H9 (cell line): ENCODE measurements around the gene LDHAL6B. TPM values are rescaled to one million over a fixed set of nuclear protein-coding genes. Genes with fewer than 3 reads are reported as not detected.

Source experiments
- DNase-seq: peaks from one replicate; pipeline ENCODE4 v3.0.0-alpha.2; 2017
- H2AFZ ChIP-seq: one replicate; pipeline ENCODE4 v1.6.1; 2013; ENCODE audit warnings: mild to moderate bottlenecking, low read length, control low read depth, moderate library complexity
- H2AK5ac ChIP-seq: 2 replicates; pipeline ENCODE4 v1.6.1; 2013; ENCODE audit warnings: low read length, control low read depth, mixed read lengths; ENCODE audit not compliant: insufficient read length
- H2BK120ac ChIP-seq: one replicate; pipeline ENCODE4 v1.6.1; 2013; ENCODE audit warnings: low read depth, mild to moderate bottlenecking, low read length, control low read depth, inconsistent platforms; ENCODE audit not compliant: poor library complexity, severe bottlenecking
- H2BK12ac ChIP-seq: 2 replicates; pipeline ENCODE4 v1.6.1; 2013; ENCODE audit warnings: low read length, control low read depth, mixed read lengths, low read depth; ENCODE audit not compliant: insufficient read length
- H2BK15ac ChIP-seq: 2 replicates; pipeline ENCODE4 v1.6.1; 2013; ENCODE audit warnings: low read depth, low read length, control low read depth
- H2BK20ac ChIP-seq: one replicate; pipeline ENCODE4 v1.6.1; 2013; ENCODE audit warnings: low read depth, mild to moderate bottlenecking, low read length, control low read depth, inconsistent platforms; ENCODE audit not compliant: poor library complexity, severe bottlenecking
- H2BK5ac ChIP-seq: 2 replicates; pipeline ENCODE4 v1.6.1; 2013; ENCODE audit warnings: low read length, control low read depth, mixed read lengths; ENCODE audit not compliant: insufficient read length
- H3K14ac ChIP-seq: 2 replicates; pipeline ENCODE4 v1.6.1; 2013; ENCODE audit warnings: low read length, control low read depth; ENCODE audit not compliant: insufficient read depth
- H3K18ac ChIP-seq: 2 replicates; pipeline ENCODE4 v1.6.1; 2013; ENCODE audit warnings: low read depth, mild to moderate bottlenecking, mixed read lengths, low read length, control low read depth; ENCODE audit not compliant: insufficient read length
- H3K23ac ChIP-seq: 2 replicates; pipeline ENCODE4 v1.6.1; 2013; ENCODE audit warnings: low read length, control low read depth, mixed read lengths, low read depth; ENCODE audit not compliant: insufficient read length
- H3K23me2 ChIP-seq: 2 replicates; pipeline ENCODE4 v1.6.1; 2013; ENCODE audit warnings: low read depth, mild to moderate bottlenecking, mixed read lengths, low read length, control low read depth; ENCODE audit not compliant: insufficient read length, poor library complexity, severe bottlenecking
- H3K27ac ChIP-seq: 2 replicates; pipeline ENCODE4 v1.5.1; 2013; ENCODE audit warnings: low read length, control low read depth, mixed read lengths, low read depth; ENCODE audit not compliant: insufficient read length
- H3K27me3 ChIP-seq: 2 replicates; pipeline ENCODE4 v1.6.1; 2013; ENCODE audit warnings: low read length, control low read depth, inconsistent platforms; ENCODE audit not compliant: insufficient read depth
- H3K4ac ChIP-seq: 2 replicates; pipeline ENCODE4 v1.6.1; 2013; ENCODE audit warnings: low read depth, mild to moderate bottlenecking, control low read depth, inconsistent platforms, low read length, moderate library complexity
- H3K4me1 ChIP-seq: 2 replicates; pipeline ENCODE4 v1.6.1; 2013; ENCODE audit warnings: low read length, control low read depth, inconsistent platforms; ENCODE audit not compliant: insufficient read depth
- H3K4me2 ChIP-seq: 2 replicates; pipeline ENCODE4 v1.6.1; 2013; ENCODE audit warnings: low read length, control low read depth, mixed read lengths; ENCODE audit not compliant: insufficient read length, insufficient read depth
- H3K56ac ChIP-seq: 2 replicates; pipeline ENCODE4 v1.6.1; 2013; ENCODE audit warnings: low read depth, mild to moderate bottlenecking, mixed read lengths, low read length, control low read depth; ENCODE audit not compliant: insufficient read length
- H3K79me1 ChIP-seq: 2 replicates; pipeline ENCODE4 v1.6.1; 2013; ENCODE audit warnings: low read depth, mild to moderate bottlenecking, moderate library complexity, low read length, control low read depth, inconsistent platforms; ENCODE audit not compliant: insufficient read depth, poor library complexity, severe bottlenecking
- H3K79me2 ChIP-seq: 2 replicates; pipeline ENCODE4 v1.6.1; 2013; ENCODE audit warnings: low read length, control low read depth, inconsistent platforms; ENCODE audit not compliant: insufficient read depth
- H3K9ac ChIP-seq: 2 replicates; pipeline ENCODE4 v1.6.1; 2013; ENCODE audit warnings: low read length, control low read depth, mixed read lengths; ENCODE audit not compliant: insufficient read length; ENCODE audit errors: extremely low read depth
- H3K9me3 ChIP-seq: one replicate; pipeline ENCODE4 v1.6.1; 2013; ENCODE audit warnings: low read depth, low read length, inconsistent platforms; ENCODE audit not compliant: control insufficient read depth
- H3T11ph ChIP-seq: one replicate; pipeline ENCODE4 v1.6.1; 2013; ENCODE audit warnings: mild to moderate bottlenecking, low read length, control low read depth, inconsistent platforms
- H4K20me1 ChIP-seq: one replicate; pipeline ENCODE4 v1.6.1; 2013; ENCODE audit not compliant: control insufficient read depth, insufficient read length, insufficient read depth
- H4K5ac ChIP-seq: 2 replicates; pipeline ENCODE4 v1.6.1; 2013; ENCODE audit warnings: low read depth, mild to moderate bottlenecking, mixed read lengths, low read length, control low read depth; ENCODE audit not compliant: insufficient read length
- H4K8ac ChIP-seq: replicated peaks from 2 replicates; pipeline ENCODE4 v1.6.1; 2013; ENCODE audit warnings: low read length, control low read depth, mixed read lengths, low read depth; ENCODE audit not compliant: insufficient read length
- H4K91ac ChIP-seq: 2 replicates; pipeline ENCODE4 v1.6.1; 2013; ENCODE audit warnings: low read depth, mild to moderate bottlenecking, moderate library complexity, mixed read lengths, low read length, control low read depth; ENCODE audit not compliant: insufficient read length
- H3K27ac Mint-ChIP-seq, 3 experiments: 2 replicates in 2 of 3; 3 replicates in 1 of 3; pipeline ENCODE4 v1.8.0; 2020 to 2021; ENCODE audit warnings: mixed read lengths in 3 of 3, mild to moderate bottlenecking in 1 of 3, moderate library complexity in 1 of 3
- H3K27me3 Mint-ChIP-seq: 2 replicates; pipeline ENCODE4 v1.8.0; 2021; ENCODE audit warnings: low read depth, mild to moderate bottlenecking, moderate library complexity, mixed read lengths
- H3K36me3 Mint-ChIP-seq, 3 experiments: 2 replicates in 2 of 3; 3 replicates in 1 of 3; pipeline ENCODE4 v1.8.0; 2020 to 2021; ENCODE audit warnings: low read depth in 3 of 3, mixed read lengths in 3 of 3; ENCODE audit not compliant: insufficient read depth in 1 of 3
- H3K4me1 Mint-ChIP-seq, 2 experiments: 2 replicates each; pipeline ENCODE4 v1.8.0; 2020; ENCODE audit warnings: mixed read lengths in 2 of 2
- H3K4me3 Mint-ChIP-seq, 2 experiments: 2 replicates in 1 of 2; 3 replicates in 1 of 2; pipeline ENCODE4 v1.8.0; 2020 to 2021; ENCODE audit warnings: mild to moderate bottlenecking in 2 of 2, mixed read lengths in 2 of 2, moderate library complexity in 1 of 2
- H3K9me3 Mint-ChIP-seq, 2 experiments: 2 replicates in 1 of 2; 3 replicates in 1 of 2; pipeline ENCODE4 v1.8.0; 2020; ENCODE audit warnings: mild to moderate bottlenecking in 2 of 2, mixed read lengths in 2 of 2, moderate library complexity in 1 of 2
- WGBS: extraction: QIAGEN DNeasy Blood & Tissue Kit; methylation state at CpG from one replicate; pipeline ENCODE4 v1.1.7; 2013; ENCODE audit warnings: missing lambda C conversion rate, low lambda C conversion rate, mixed read lengths; ENCODE audit not compliant: insufficient read length; ENCODE audit errors: extremely low coverage; 5-methylcytosine and 5-hydroxymethylcytosine counted together
- total RNA-seq: library from RNA; stranded (reverse); gene quantifications from 2 replicates; pipeline ENCODE4 v1.2.1, GENCODE V29; 2021
- TF ChIP-seq, protein P1 (sequence below): fragments of 200-600 bp; sonication (generic); conservative IDR thresholded peaks from 3 replicates; pipeline ENCODE4 v1.8.0; 2021; ENCODE audit warnings: antibody characterized with exemption, mild to moderate bottlenecking

The LDHAL6B gene
- total RNA-seq, 1 experiment from 2014 or later, result not detected

DNA sequence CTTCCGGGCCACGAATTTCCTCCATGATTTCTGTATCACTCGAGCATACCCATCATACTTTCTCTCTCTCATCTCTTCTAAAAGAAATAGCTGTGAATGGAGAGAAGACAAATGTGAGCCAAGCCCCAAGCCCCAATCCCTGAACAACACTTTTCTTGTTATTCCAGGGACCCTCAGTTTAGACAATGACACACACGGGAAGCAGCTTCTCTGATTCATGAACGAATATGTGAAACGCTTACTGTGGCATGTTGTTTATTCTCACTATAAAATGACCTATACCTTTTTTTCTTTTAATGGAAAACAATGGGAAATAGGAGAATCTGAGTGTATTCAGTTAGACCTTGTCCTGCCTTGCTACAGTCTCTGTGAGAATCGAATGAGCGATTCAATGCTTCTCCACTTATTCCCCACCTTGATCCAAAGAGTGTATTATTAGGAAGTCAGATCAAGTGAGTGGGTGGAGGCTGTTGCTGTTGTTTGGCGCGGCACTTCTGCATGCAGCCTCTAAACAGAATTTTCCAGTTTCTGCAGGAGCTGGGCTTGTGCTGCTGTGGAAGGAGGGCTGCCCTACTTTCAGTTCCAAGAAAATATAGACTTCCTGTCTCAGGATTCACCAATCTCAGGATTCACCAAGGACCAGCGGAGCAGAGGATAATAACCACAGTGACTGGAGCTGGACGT is 32.4 kb upstream of the LDHAL6B start:
- DNase-seq, result no peak
- no peak overlapping the region for H2AK5ac ChIP-seq
- H4K20me1 ChIP-seq, result no peaks in the 10 kb centered on the region
- H3K4me1 ChIP-seq, result 0 out of 2 replicates have a peak, but pooled peaks cover 2% of the 10 kb centered on the region
- H3K23ac ChIP-seq, result no peak overlapping the region
- no peaks in the 10 kb centered on the region for H3K9me3 ChIP-seq
- no peak overlapping the region for H3K27ac ChIP-seq
- no peak overlapping the region for H4K8ac ChIP-seq
- Mint-ChIP-seq H3K36me3 (peaks cover 10 to 81% (median 45%) of the 10 kb centered on the region in 3 experiments; a peak in 6 of 7 replicates), H3K4me1 (peaks cover 9% of the 10 kb centered on the region in 2 experiments; a peak in 3 of 4 replicates), H3K27me3 (no peaks in the 10 kb centered on the region), H3K27ac (no peak overlapping the region), H3K9me3 (no peaks in the 10 kb centered on the region), H3K4me3 (no peak overlapping the region)
- H2BK20ac ChIP-seq, result no peak overlapping the region
- H3K79me2 ChIP-seq, result no peaks in the 10 kb centered on the region
- H4K91ac ChIP-seq, result no peak overlapping the region
- no peak overlapping the region for H3T11ph ChIP-seq
- no peaks in the 10 kb centered on the region for H3K79me1 ChIP-seq
- no peak overlapping the region for H2BK5ac ChIP-seq
- H4K5ac ChIP-seq, result no peak overlapping the region
- H3K4me2 ChIP-seq, result no peak overlapping the region
- H2BK15ac ChIP-seq, result no peak overlapping the region
- H3K14ac ChIP-seq, result no peak overlapping the region
- H3K56ac ChIP-seq, result no peak overlapping the region
- no peak overlapping the region for H2BK120ac ChIP-seq
- TF ChIP-seq, protein P1, sequence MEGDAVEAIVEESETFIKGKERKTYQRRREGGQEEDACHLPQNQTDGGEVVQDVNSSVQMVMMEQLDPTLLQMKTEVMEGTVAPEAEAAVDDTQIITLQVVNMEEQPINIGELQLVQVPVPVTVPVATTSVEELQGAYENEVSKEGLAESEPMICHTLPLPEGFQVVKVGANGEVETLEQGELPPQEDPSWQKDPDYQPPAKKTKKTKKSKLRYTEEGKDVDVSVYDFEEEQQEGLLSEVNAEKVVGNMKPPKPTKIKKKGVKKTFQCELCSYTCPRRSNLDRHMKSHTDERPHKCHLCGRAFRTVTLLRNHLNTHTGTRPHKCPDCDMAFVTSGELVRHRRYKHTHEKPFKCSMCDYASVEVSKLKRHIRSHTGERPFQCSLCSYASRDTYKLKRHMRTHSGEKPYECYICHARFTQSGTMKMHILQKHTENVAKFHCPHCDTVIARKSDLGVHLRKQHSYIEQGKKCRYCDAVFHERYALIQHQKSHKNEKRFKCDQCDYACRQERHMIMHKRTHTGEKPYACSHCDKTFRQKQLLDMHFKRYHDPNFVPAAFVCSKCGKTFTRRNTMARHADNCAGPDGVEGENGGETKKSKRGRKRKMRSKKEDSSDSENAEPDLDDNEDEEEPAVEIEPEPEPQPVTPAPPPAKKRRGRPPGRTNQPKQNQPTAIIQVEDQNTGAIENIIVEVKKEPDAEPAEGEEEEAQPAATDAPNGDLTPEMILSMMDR, result no peak
- H3K23me2 ChIP-seq, result no peaks in the 10 kb centered on the region
- H2AFZ ChIP-seq, result no peak overlapping the region
- H3K9ac ChIP-seq, result no peak overlapping the region
- H3K27me3 ChIP-seq, result no peaks in the 10 kb centered on the region
- WGBS, result no CpG with 5 or more reads among the region's 12 CpGs
- no peak overlapping the region for H3K18ac ChIP-seq
- no peak overlapping the region for H3K4ac ChIP-seq
- no peak overlapping the region for H2BK12ac ChIP-seq
